ENCODE results near the gene KIF5A. TPM values are rescaled to one million over a fixed set of nuclear protein-coding genes. Genes with fewer than 3 reads are reported as not detected.

Gene KIF5A
- total RNA-seq, 1 donor: 0.36 TPM

GRCh38 chr12:57519796-57520052 lies 30.1 kb upstream of the KIF5A start:
- peaks cover 57% of the 10 kb centered on the region for H3K4me1 ChIP-seq (ENCODE audit: insufficient read depth, low read length)
- H3K4me2 ChIP-seq (ENCODE audit: insufficient read depth, low read length): peak overlapping the region; percentile 82
- peaks cover 47% of the 10 kb centered on the region for H3K36me3 ChIP-seq (ENCODE audit: insufficient read depth, low read length)
- no peaks in the 10 kb centered on the region for H3K9me3 ChIP-seq (ENCODE audit: low read depth, low read length)
- no peaks in the 10 kb centered on the region for H3K27me3 ChIP-seq (ENCODE audit: insufficient read depth, low read length)
- peak overlapping the region; percentile 99 for H3K27ac ChIP-seq (ENCODE audit: low read depth, low read length)
- no peak overlapping the region for H2AFZ ChIP-seq (ENCODE audit: low read length)
- no peak for TF ChIP-seq CTCF (IDR thresholded peaks at IDR 0.05; ENCODE audit: extremely low read depth, low read depth, low read length)
- peaks cover 51% of the 10 kb centered on the region for H4K20me1 ChIP-seq (ENCODE audit: insufficient read depth, low read length)
- H3K79me2 ChIP-seq (ENCODE audit: insufficient read depth, low read length): peaks cover 54% of the 10 kb centered on the region
- H3K4me3 ChIP-seq (ENCODE audit: insufficient read depth, low read length): peak overlapping the region; percentile 83
- no peak for DNase-seq (ENCODE audit: insufficient read length, low spot score, missing footprints)

- H2AFZ ChIP-seq (ENCODE audit: low read length): peak within 1 kb of the TSS; percentile 84
- H3K4me1 ChIP-seq (ENCODE audit: insufficient read depth, low read length): peaks cover 57% of the 10 kb centered on the region
- no peaks in the 10 kb centered on the region for H3K9me3 ChIP-seq (ENCODE audit: low read depth, low read length)
- H4K20me1 ChIP-seq (ENCODE audit: insufficient read depth, low read length): peaks cover 56% of the 10 kb centered on the region
- no peak for TF ChIP-seq CTCF (IDR thresholded peaks at IDR 0.05; ENCODE audit: extremely low read depth, low read depth, low read length)
- peaks cover 59% of the 10 kb centered on the region for H3K79me2 ChIP-seq (ENCODE audit: insufficient read depth, low read length)
- peak within 1 kb of the TSS; percentile 83 for H3K4me2 ChIP-seq (ENCODE audit: insufficient read depth, low read length)
- DNase-seq (ENCODE audit: insufficient read length, low spot score, missing footprints): peak; percentile 98
- peak within 1 kb of the TSS; percentile 99 for H3K27ac ChIP-seq (ENCODE audit: low read depth, low read length)
- H3K4me3 ChIP-seq (ENCODE audit: insufficient read depth, low read length): peak within 1 kb of the TSS; percentile 83
- H3K27me3 ChIP-seq (ENCODE audit: insufficient read depth, low read length): no peaks in the 10 kb centered on the region
- H3K36me3 ChIP-seq (ENCODE audit: insufficient read depth, low read length): peaks cover 45% of the 10 kb centered on the region
Measured at GRCh38 chr12:57520053-57520818, 29.6 kb upstream of the KIF5A start, which contains the start of gene DDIT3. DDIT3 (minus strand) TSS chr12:57520514; CDS start chr12:57517406, 3,108 bp downstream.

- Histone ChIP-seq H3K4me1 (ENCODE audit: insufficient read depth, low read length) (peaks cover 57% of the 10 kb centered on the region), H3K9me3 (ENCODE audit: low read depth, low read length) (no peaks in the 10 kb centered on the region), H4K20me1 (ENCODE audit: insufficient read depth, low read length) (peaks cover 54% of the 10 kb centered on the region), H3K27me3 (ENCODE audit: insufficient read depth, low read length) (no peaks in the 10 kb centered on the region), H3K4me2 (ENCODE audit: insufficient read depth, low read length) (peak overlapping the region; percentile 84), H3K36me3 (ENCODE audit: insufficient read depth, low read length) (peaks cover 39% of the 10 kb centered on the region), H3K4me3 (ENCODE audit: insufficient read depth, low read length) (peak overlapping the region; percentile 77), H3K27ac (ENCODE audit: low read depth, low read length) (peak overlapping the region; percentile 96), H2AFZ (ENCODE audit: low read length) (peak overlapping the region; percentile 83), H3K79me2 (ENCODE audit: insufficient read depth, low read length) (peaks cover 68% of the 10 kb centered on the region)
- TF ChIP-seq CTCF (IDR thresholded peaks at IDR 0.05; ENCODE audit: extremely low read depth, low read depth, low read length): no peak
- DNase-seq (ENCODE audit: insufficient read length, low spot score, missing footprints): peak; percentile 84
Measured at GRCh38 chr12:57521525-57522010, 28.3 kb upstream of the KIF5A start.
